Suppressor macrophage (primary cell): ENCODE measurements around the gene INTS7.

Source experiments
- DNase-seq, 4 experiments: peaks; one replicate each; pipeline ENCODE4 v3.0.0-alpha.2; 2020 to 2022

Gene INTS7

DNA sequence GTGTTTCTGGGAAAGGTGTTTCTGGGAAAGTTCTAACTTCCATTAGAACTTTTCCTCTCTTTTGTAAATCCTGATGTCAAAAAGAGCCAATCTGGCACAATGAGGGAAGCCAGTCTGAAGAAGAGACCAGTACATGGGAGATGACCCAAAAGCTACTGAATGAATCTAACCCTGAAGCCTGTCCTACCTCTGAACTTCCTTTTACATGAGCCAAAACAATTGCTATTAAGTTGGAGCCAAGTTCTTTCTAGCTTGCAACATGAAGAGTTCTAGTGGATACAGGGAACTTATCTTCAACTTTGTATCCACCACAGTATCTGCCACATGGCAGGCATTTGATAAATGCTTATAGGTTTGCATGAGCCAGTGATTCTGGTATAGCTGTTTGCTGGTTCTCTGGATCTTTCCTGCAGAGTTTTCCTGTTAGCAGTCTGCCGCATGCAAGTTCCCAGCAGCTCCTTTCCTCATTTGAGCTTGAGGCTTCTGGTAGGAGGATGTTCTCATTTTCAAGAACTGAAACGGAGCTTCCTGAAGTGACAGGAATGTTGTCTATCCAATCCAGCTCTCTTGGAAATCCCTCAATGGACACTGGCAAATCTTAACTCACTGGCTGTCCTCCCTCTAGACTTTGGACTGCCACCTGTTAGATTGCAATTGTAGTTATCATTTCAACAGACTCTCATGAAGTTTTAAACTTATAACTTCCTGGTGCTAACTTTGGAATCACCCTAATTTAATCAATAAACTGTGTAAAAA lies 131.7 kb downstream of the INTS7 start:
- DNase-seq = peak in 3 of 4 experiments; percentile 30 to 46 (median 34)

DNA sequence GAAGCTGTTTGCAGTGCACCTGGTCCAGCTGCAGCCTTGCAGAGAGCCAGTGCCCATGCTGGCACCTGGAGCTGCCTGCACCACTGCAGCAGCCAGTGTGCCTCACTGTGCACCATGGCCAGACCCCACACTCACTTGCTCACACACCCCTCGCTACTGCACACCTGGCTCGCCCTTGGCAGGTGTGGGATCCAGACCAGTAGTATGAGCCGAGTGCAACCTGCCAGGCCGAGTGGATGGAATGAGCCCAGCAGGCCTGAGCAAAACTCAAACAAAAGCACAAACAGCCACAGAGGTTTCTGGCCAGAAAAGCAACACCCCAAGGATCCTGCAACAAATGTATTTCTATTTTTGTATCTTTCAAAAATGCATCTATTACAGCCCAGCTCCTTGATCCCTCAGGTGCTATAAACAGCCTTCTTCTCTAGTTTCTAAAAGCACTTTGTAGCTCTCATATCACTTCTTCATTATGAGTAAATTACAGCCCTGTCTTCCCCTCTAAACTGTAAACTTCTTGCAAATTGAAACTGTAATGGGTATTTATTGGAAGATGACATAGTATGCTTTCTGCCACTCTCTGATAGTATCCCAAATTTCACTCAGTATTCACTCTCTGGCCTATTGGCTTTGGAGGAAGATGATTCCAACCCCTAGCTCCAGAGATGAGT lies 132.6 kb downstream of the INTS7 start:
- no peak for DNase-seq

DNA sequence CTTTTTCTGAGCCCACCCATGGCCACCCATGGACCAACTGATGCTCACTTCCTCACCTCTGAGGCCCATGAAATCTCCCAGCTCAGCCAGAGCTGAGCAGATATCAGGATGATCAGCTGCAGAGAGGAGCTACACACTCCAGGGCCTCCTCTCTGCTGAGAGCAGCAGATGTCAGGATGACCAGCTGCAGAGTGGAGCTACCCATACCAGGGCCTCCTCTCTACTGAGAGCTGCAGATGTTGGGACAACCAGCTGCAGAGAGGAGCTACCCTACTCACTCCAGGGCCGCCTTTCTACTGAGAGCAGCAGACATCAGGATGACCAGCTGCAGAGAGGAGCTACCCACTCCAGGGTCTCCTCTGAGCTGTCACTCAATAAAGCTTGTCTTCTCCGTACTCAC lies 133.4 kb downstream of the INTS7 start:
- no peak for DNase-seq

DNA sequence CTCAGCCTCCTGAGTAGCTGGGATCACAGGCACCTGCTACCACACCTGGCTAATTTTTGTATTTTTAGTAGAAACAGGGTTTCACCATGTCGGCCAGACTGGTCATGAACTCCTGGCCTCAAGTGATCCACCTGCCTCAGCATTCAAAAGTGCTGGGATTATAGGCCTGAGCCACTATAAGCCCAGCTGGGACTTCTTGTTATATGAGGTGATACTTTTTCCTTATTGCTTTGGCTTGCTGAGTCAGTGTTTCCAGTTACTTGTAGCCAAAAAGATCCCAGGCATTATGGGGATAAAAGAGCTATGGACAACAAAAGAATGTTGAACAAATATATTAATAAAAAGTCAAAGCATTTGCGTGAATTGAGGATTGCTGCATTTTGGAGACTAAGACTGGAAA lies 134.9 kb downstream of the INTS7 start:
- no peak for DNase-seq

DNA sequence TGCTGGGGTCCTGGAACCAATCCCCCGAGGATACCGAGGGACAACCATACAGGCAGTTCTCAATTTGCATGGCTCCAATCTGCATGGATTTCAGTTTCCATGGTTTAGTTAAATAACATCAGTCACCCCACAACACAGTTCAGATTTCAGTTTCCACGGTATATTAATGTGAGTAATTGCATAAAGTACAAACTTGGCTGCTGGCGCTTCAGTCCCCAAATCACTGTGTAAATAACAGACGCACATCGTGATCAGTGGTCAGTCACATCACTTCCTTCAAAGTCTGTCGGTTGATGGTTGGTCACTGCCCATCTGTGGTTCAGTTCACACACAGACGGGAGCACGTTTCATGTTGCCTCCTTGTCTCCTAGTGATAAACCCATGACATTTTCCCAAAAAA lies 138.4 kb downstream of the INTS7 start:
- no peak for DNase-seq

DNA sequence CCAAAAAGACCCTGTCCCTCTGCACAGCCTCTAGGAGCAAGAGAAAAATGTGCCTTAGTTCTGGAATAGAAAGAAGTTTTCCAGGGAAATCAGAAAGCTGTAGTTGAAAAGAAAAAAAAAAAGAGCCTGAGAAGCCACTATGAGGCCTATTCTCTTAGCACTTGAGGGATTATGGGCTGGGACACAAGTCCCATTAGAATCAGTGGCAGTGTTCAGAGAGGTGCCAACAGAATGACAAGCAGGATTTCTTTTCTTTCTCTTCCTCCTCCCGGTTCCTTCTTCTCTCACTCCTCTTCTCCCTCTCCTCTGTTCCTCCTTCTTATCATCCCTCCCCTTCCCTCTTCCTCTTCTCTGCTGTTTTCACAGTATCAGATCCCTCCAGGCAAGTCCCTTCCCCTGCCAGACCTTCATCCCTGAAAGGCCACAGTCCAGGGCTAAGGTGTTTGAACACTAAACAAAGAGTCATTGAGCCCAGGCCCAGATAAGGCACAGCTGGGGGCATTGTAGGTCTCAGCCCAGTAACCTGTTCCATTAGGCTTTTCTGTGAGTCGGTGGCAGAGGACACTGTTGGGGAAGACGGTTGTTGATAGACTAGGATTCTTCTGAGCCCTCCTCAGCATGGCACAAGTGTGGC lies 140.1 kb downstream of the INTS7 start:
- DNase-seq = peak in 1 of 4 experiments; percentile 4

DNA sequence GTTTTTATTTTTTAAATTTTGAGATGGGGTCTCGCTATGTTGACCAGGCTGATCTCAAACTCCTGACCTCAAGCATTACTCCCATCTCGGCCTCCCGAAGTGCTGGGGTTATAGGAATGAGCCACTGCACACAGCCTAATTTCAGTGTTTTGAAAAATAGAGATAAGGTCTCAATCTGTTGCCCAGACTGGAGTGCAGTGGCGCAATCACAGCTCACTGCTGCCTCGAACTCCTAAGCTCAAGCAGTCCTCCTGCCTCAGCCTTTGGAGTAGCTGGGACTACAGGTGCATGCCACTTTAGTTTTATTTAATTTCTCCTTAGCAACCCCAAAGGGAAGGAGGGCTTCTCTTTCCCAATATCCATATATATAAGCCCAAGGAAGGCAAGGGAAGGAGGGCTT lies 141.0 kb downstream of the INTS7 start:
- DNase-seq = no peak

DNA sequence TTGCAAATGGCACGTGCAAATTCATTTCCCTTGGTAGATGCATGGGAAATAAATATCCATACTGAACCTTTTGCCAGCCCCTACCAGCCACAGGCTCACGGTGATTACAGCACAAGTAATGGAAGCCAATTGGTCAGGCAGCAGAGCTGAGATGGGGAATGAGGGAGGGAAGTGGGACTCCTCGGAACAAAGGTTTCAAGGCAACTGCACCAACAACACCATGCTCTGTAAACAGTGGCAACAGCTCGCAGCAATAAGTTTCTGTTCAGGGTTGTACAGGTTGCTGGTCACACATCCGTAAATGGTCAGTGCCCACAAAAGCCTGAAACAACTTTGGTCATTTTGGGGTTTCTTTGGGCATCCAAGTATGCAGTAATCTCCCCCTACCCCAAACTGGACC lies 142.1 kb downstream of the INTS7 start:
- DNase-seq = no peak

DNA sequence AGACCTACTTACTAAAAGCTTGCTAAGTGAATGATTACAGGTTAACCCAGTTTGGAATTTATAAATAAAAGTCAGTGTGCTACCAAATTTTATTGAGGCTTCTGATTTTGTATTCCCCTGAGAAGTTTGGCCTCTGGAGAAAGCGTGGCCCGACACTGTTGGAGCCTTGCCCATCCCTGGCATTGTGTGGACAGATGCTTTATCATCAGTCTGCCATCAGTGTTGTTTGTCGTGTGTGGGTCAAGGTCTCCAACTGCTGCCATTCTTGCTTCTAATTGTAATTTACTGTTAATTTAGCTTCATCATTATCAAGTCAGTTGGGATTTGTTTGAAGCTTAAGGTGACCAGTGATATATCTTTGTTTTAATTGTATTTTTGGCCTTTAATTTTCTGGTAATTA lies 142.8 kb downstream of the INTS7 start:
- no peak for DNase-seq

DNA sequence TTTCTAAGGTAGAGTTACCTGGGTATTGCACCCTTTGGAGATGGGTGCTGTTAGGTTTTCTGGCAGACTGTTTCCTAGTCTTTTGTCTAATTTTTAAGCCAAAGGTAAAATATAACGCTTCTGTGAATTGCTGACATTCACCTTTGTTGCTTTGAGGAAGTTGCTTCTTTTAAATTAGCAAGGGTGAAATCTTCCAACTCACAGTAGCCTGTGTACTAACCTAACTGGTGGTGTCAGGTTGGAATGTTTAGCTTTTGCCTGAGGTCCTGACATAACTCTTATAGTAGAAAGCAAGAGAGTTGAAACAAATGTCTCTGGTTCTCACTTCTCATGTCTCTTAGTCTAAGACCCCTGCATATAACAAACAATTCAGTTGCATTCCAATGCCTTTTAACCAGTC lies 143.6 kb downstream of the INTS7 start:
- DNase-seq = no peak
